HEK293T (cell line): Measurements from ENCODE around the gene HHAT.

ENCODE experiments used
- ARNT ChIP-seq: fragments of 450-650 bp; IDR thresholded peaks from 2 replicates; pipeline ENCODE4 v1.6.1; 2017; ENCODE audit warnings: mild to moderate bottlenecking
- BHLHE40 ChIP-seq: fragments of 450-650 bp; IDR thresholded peaks from 2 replicates; pipeline ENCODE4 v1.6.1; 2016; ENCODE audit warnings: mild to moderate bottlenecking, moderate library complexity, borderline replicate concordance
- ELF4 ChIP-seq: fragments of 450-650 bp; IDR thresholded peaks from 2 replicates; pipeline ENCODE4 v1.6.1; 2017; ENCODE audit warnings: antibody characterized with exemption
- FOXK2 ChIP-seq: fragments of 450-650 bp; IDR thresholded peaks from 2 replicates; pipeline ENCODE4 v1.6.1; 2016; ENCODE audit warnings: mild to moderate bottlenecking
- FOXM1 ChIP-seq: fragments of 450-650 bp; IDR thresholded peaks from 2 replicates; pipeline ENCODE4 v1.6.1; 2017; ENCODE audit warnings: mild to moderate bottlenecking, borderline replicate concordance
- NFRKB ChIP-seq: fragments of 450-650 bp; IDR thresholded peaks from 2 replicates; pipeline ENCODE4 v1.6.1; 2016; ENCODE audit warnings: mild to moderate bottlenecking, moderate library complexity
- SP1 ChIP-seq: fragments of 450-650 bp; IDR thresholded peaks from 2 replicates; pipeline ENCODE4 v1.6.1; 2017
- SUZ12 ChIP-seq: fragments of 450-650 bp; IDR thresholded peaks from 2 replicates; pipeline ENCODE4 v1.6.1; 2016; ENCODE audit warnings: mild to moderate bottlenecking
- TARDBP ChIP-seq: fragments of 450-650 bp; IDR thresholded peaks from 2 replicates; pipeline ENCODE4 v1.6.1; 2016
- ZNF384 ChIP-seq: fragments of 450-650 bp; IDR thresholded peaks from 2 replicates; pipeline ENCODE4 v1.6.1; 2016
- TF ChIP-seq, protein P1 (sequence below): fragments of 450-650 bp; IDR thresholded peaks from 2 replicates; pipeline ENCODE4 v1.6.1; 2016

GRCh38 chr1:210571356-210572284 is 242.9 kb downstream of the HHAT start:
- TF ChIP-seq, protein P1, sequence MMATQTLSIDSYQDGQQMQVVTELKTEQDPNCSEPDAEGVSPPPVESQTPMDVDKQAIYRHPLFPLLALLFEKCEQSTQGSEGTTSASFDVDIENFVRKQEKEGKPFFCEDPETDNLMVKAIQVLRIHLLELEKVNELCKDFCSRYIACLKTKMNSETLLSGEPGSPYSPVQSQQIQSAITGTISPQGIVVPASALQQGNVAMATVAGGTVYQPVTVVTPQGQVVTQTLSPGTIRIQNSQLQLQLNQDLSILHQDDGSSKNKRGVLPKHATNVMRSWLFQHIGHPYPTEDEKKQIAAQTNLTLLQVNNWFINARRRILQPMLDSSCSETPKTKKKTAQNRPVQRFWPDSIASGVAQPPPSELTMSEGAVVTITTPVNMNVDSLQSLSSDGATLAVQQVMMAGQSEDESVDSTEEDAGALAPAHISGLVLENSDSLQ, result no peak
- TF ChIP-seq SUZ12 (no peak), BHLHE40 (no peak), SP1 (no peak), TARDBP (no peak), FOXM1 (no peak), ZNF384 (no peak), ARNT (no peak), FOXK2 (no peak), ELF4 (no peak), NFRKB (no peak)
